ENCODE data around the gene MROH8.

Gene MROH8

DNA sequence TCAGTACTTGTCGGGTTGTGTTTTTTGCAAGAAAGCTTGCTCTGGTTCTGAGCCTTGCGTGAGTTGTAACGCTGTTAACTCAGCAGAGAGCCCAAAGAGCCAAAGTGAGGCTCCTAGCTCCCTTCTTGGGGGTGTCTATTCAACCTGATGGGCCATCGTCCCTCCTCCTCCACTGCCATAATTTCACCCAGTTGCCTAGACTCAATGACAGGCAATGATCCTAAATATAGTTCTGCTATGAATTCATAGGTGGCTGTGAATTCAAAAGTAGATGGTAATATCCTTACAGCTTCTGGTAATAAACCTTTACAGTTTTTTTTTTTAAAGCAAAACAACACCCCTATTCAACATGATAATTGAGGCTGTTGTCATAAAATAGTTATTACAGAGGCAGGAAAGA, 42.7 kb upstream of the MROH8 start:
- Histone ChIP-seq H3K36me3 (ENCODE audit: insufficient read depth, low read length) (peaks cover 90% of the 10 kb centered on the region), H3K4me1 (ENCODE audit: insufficient read depth, low read length) (no peaks in the 10 kb centered on the region), H3K9me3 (ENCODE audit: insufficient read depth, low read length, severe bottlenecking) (no peaks in the 10 kb centered on the region), H3K4me2 (ENCODE audit: insufficient read depth, low read length) (no peak overlapping the region), H3K9ac (ENCODE audit: low read depth, low read length) (no peak overlapping the region), H3K4me3 (ENCODE audit: low read depth in 1 of 2, low read length in 2 of 2) (no peak overlapping the region), H3K79me2 (ENCODE audit: insufficient read depth, low read length) (peaks cover 7% of the 10 kb centered on the region), H3K27me3 (ENCODE audit: insufficient read depth, low read length, poor library complexity) (no peaks in the 10 kb centered on the region), H3K27ac (ENCODE audit: low read length) (no peak overlapping the region), H4K20me1 (ENCODE audit: insufficient read depth, low read length) (peaks cover 13% of the 10 kb centered on the region; the same call in 1 of the 2 replicates), H2AFZ (ENCODE audit: low read depth, low read length) (no peak overlapping the region)
- DNase-seq: no peak
- ATAC-seq (ENCODE audit: insufficient read depth, low read depth): no peak
- no peak for TF ChIP-seq EZH2 (IDR thresholded peaks at IDR 0.05; ENCODE audit: borderline replicate concordance, low read depth, low read length, severe bottlenecking)
- no peak for TF ChIP-seq CTCF (IDR thresholded peaks at IDR 0.05; ENCODE audit: borderline replicate concordance, extremely low read depth, low read length, poor library complexity, severe bottlenecking)

GRCh38 chr20:37220731-37221130, 41.4 kb upstream of the MROH8 start:
- no peak overlapping the region for H3K4me3 ChIP-seq (ENCODE audit: low read depth in 1 of 2, low read length in 2 of 2)
- no peaks in the 10 kb centered on the region for H3K9me3 ChIP-seq (ENCODE audit: insufficient read depth, low read length, severe bottlenecking)
- H3K27me3 ChIP-seq (ENCODE audit: insufficient read depth, low read length, poor library complexity): no peaks in the 10 kb centered on the region
- no peak for DNase-seq
- H2AFZ ChIP-seq (ENCODE audit: low read depth, low read length): no peak overlapping the region
- H4K20me1 ChIP-seq (ENCODE audit: insufficient read depth, low read length): peaks cover 13% of the 10 kb centered on the region; the same call in 1 of the 2 replicates
- TF ChIP-seq EZH2 (IDR thresholded peaks at IDR 0.05; ENCODE audit: borderline replicate concordance, low read depth, low read length, severe bottlenecking): no peak
- no peak for TF ChIP-seq CTCF (IDR thresholded peaks at IDR 0.05; ENCODE audit: borderline replicate concordance, extremely low read depth, low read length, poor library complexity, severe bottlenecking)
- peaks cover 7% of the 10 kb centered on the region for H3K79me2 ChIP-seq (ENCODE audit: insufficient read depth, low read length)
- H3K4me2 ChIP-seq (ENCODE audit: insufficient read depth, low read length): no peak overlapping the region
- H3K4me1 ChIP-seq (ENCODE audit: insufficient read depth, low read length): no peaks in the 10 kb centered on the region
- no peak overlapping the region for H3K9ac ChIP-seq (ENCODE audit: low read depth, low read length)
- no peak for ATAC-seq (ENCODE audit: insufficient read depth, low read depth)
- H3K27ac ChIP-seq (ENCODE audit: low read length): no peak overlapping the region
- peaks cover 87% of the 10 kb centered on the region for H3K36me3 ChIP-seq (ENCODE audit: insufficient read depth, low read length)

- no peaks in the 10 kb centered on the region for H3K27me3 ChIP-seq (ENCODE audit: insufficient read depth, low read length, poor library complexity)
- no peaks in the 10 kb centered on the region for H3K4me1 ChIP-seq (ENCODE audit: insufficient read depth, low read length)
- no peak for ATAC-seq (ENCODE audit: insufficient read depth, low read depth)
- no peak overlapping the region for H3K9ac ChIP-seq (ENCODE audit: low read depth, low read length)
- no peak overlapping the region for H3K4me3 ChIP-seq (ENCODE audit: low read depth in 1 of 2, low read length in 2 of 2)
- no peak overlapping the region for H2AFZ ChIP-seq (ENCODE audit: low read depth, low read length)
- no peaks in the 10 kb centered on the region for H3K9me3 ChIP-seq (ENCODE audit: insufficient read depth, low read length, severe bottlenecking)
- no peak overlapping the region for H3K27ac ChIP-seq (ENCODE audit: low read length)
- peaks cover 13% of the 10 kb centered on the region; the same call in 1 of the 2 replicates for H4K20me1 ChIP-seq (ENCODE audit: insufficient read depth, low read length)
- TF ChIP-seq CTCF (IDR thresholded peaks at IDR 0.05; ENCODE audit: borderline replicate concordance, extremely low read depth, low read length, poor library complexity, severe bottlenecking) (no peak), EZH2 (IDR thresholded peaks at IDR 0.05; ENCODE audit: borderline replicate concordance, low read depth, low read length, severe bottlenecking) (no peak)
- H3K4me2 ChIP-seq (ENCODE audit: insufficient read depth, low read length): no peak overlapping the region
- H3K79me2 ChIP-seq (ENCODE audit: insufficient read depth, low read length): peaks cover 7% of the 10 kb centered on the region
- peaks cover 87% of the 10 kb centered on the region for H3K36me3 ChIP-seq (ENCODE audit: insufficient read depth, low read length)
- no peak for DNase-seq
Observed at GRCh38 chr20:37219751-37220668, 40.7 kb upstream of the MROH8 start.

Data from DND-41 (cell line).